Measurements from ENCODE around the gene ZBTB49. TPM values are rescaled to one million over a fixed set of nuclear protein-coding genes. Genes with fewer than 3 reads are reported as not detected.

ZBTB49 gene
- total RNA-seq, 1 donor: 6.8 TPM

GRCh38 chr4:4364061-4364460 is 74.0 kb downstream of the ZBTB49 start:
- DNase-seq (ENCODE audit: low read depth): no peak
- H3K4me3 ChIP-seq (ENCODE audit: low read depth, low read length): no peak overlapping the region
- no peak for TF ChIP-seq CTCF (IDR thresholded peaks at IDR 0.05; ENCODE audit: insufficient read depth, low read length)

GRCh38 chr4:4364486-4365208 is 74.6 kb downstream of the ZBTB49 start:
- TF ChIP-seq CTCF (IDR thresholded peaks at IDR 0.05; ENCODE audit: insufficient read depth, low read length): no peak
- no peak for DNase-seq (ENCODE audit: low read depth)
- H3K4me3 ChIP-seq (ENCODE audit: low read depth, low read length): no peak overlapping the region

- no peak for DNase-seq (ENCODE audit: low read depth)
- no peak overlapping the region for H3K4me3 ChIP-seq (ENCODE audit: low read depth, low read length)
- no peak for TF ChIP-seq CTCF (IDR thresholded peaks at IDR 0.05; ENCODE audit: insufficient read depth, low read length)
Observed at GRCh38 chr4:4368809-4369580, 78.9 kb downstream of the ZBTB49 start.

Other genes starting within 250 kb of the ZBTB49 start
- gene OTOP1, start 63.3 kb upstream of the ZBTB49 start, total RNA-seq (ENCODE audit: low replicate concordance): not detected in 2 replicates
- 20.4 and 28.7 TPM in 2 replicates for gene TMEM128, start 42.0 kb upstream of the ZBTB49 start, total RNA-seq (ENCODE audit: low replicate concordance)
- 14.0 and 16.4 TPM in 2 replicates for gene LYAR, start 97 bp upstream of the ZBTB49 start, total RNA-seq (ENCODE audit: low replicate concordance)
- gene NSG1, start 96.9 kb downstream of the ZBTB49 start, total RNA-seq (ENCODE audit: low replicate concordance): 0.09 and 2.7 TPM in 2 replicates

Measured in fibroblast of the aortic adventitia (primary cell).